ENCODE measurements around the gene TRIML1.
"Not testable (repeated sequence)": the region's sequence is repeated elsewhere in the genome, so short reads cannot be mapped to it uniquely, and the experiment has no call there.

The TRIML1 gene

GRCh38 chr4:188132232-188132631 lies 7.0 kb upstream of the TRIML1 start:
- H3K27ac Mint-ChIP-seq, result no peak overlapping the region
- H3K36me3 Mint-ChIP-seq (ENCODE audit: low read depth), result no peaks in the 10 kb centered on the region
- no peaks in the 10 kb centered on the region for H3K27me3 Mint-ChIP-seq
- no peak overlapping the region for H3K4me3 Mint-ChIP-seq
- peaks cover 3% of the 10 kb centered on the region for H3K4me1 Mint-ChIP-seq (ENCODE audit: low read depth)
- H3K9me3 Mint-ChIP-seq, result peaks cover 22% of the 10 kb centered on the region

DNA sequence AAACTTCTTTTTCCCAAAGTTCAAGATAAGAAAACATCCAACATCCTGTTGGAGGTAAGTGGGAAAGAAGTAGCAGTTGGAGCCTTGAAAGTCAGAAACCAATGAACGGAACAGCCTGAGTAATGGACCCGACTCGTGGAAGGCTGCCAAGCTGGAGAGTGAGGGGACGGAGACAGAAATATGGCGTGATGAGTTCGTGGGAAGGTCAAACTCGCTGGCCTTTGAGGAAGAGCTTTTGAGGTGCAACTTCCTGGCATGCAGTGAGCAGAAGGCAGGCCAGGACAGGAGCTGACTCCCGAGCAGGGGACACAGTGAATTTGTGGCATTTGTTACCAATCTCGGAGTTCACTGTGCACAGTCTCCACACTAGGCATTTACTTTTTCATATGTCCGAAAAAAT lies 1.0 kb upstream of the TRIML1 start:
- Mint-ChIP-seq H3K27me3 (no peaks in the 10 kb centered on the region), H3K36me3 (ENCODE audit: low read depth) (no peaks in the 10 kb centered on the region)

DNA sequence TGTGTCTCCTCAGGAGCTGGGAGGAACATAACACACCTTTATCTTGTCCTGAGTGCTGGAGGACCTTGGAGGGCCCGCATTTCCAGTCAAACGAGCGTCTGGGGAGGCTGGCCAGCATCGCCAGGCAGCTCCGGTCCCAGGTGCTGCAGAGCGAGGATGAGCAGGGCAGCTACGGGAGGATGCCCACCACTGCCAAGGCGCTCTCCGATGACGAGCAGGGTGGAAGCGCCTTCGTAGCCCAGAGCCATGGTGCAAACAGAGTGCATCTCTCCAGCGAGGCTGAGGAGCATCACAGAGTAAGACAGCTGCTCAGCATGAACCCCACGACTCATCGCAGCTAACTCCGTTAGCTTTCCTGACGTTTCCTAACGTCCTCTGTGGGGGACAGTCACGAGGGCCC lies 430 bp downstream of the TRIML1 start:
- no peaks in the 10 kb centered on the region for H3K4me1 Mint-ChIP-seq (ENCODE audit: low read depth)
- no peak overlapping the region for H3K4me3 Mint-ChIP-seq
- H3K27me3 Mint-ChIP-seq, result no peaks in the 10 kb centered on the region
- H3K36me3 Mint-ChIP-seq (ENCODE audit: low read depth), result no peaks in the 10 kb centered on the region
- H3K9me3 Mint-ChIP-seq, result peaks cover 10% of the 10 kb centered on the region
- H3K27ac Mint-ChIP-seq, result no peak overlapping the region

More for the DNA sequence above, 1.0 kb upstream of the TRIML1 start:
- peaks cover 11% of the 10 kb centered on the region for H3K9me3 Mint-ChIP-seq
- no peak overlapping the region for H3K27ac Mint-ChIP-seq
- no peaks in the 10 kb centered on the region for H3K4me1 Mint-ChIP-seq (ENCODE audit: low read depth)
- H3K4me3 Mint-ChIP-seq, result no peak overlapping the region

GRCh38 chr4:188143731-188144130 lies 4.5 kb downstream of the TRIML1 start:
- Mint-ChIP-seq H3K4me1 (ENCODE audit: low read depth) (no peaks in the 10 kb centered on the region), H3K4me3 (no peak overlapping the region), H3K9me3 (peaks cover 13% of the 10 kb centered on the region), H3K27ac (no peak overlapping the region), H3K36me3 (ENCODE audit: low read depth) (no peaks in the 10 kb centered on the region), H3K27me3 (no peaks in the 10 kb centered on the region)

DNA sequence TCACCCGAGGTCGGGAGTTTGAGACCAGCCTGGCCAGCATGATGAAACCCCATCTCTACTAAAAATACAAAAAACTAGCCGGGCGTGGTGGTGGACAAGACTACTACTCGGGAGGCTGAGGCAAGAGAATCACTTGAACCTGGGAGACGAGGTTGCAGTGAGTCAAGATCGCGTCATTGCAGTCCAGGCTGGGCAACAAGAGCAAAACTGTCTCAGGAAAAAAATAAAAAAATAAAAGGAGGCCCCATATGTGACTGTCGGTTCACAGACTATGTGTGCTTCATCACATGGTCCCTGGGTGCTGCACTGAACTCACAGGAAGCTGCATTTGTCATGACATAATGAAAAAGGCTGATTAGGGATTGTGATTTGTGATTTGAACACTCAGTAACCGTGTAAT lies 6.4 kb downstream of the TRIML1 start:
- Mint-ChIP-seq H3K9me3 (peaks cover 11% of the 10 kb centered on the region), H3K27ac (no peak overlapping the region), H3K27me3 (no peaks in the 10 kb centered on the region), H3K4me1 (ENCODE audit: low read depth) (no peaks in the 10 kb centered on the region), H3K36me3 (ENCODE audit: low read depth) (no peaks in the 10 kb centered on the region), H3K4me3 (no peak overlapping the region)

GRCh38 chr4:188146618-188147017 lies 7.4 kb downstream of the TRIML1 start:
- no peaks in the 10 kb centered on the region for H3K27me3 Mint-ChIP-seq
- H3K36me3 Mint-ChIP-seq (ENCODE audit: low read depth), result no peaks in the 10 kb centered on the region

GRCh38 chr4:188147176-188147575 lies 7.9 kb downstream of the TRIML1 start:
- Mint-ChIP-seq H3K9me3 (peaks cover 9% of the 10 kb centered on the region), H3K27ac (no peak overlapping the region), H3K36me3 (ENCODE audit: low read depth) (no peaks in the 10 kb centered on the region), H3K4me3 (no peak overlapping the region), H3K27me3 (no peaks in the 10 kb centered on the region), H3K4me1 (ENCODE audit: low read depth) (no peaks in the 10 kb centered on the region)

More at GRCh38 chr4:188146618-188147017, 7.4 kb downstream of the TRIML1 start:
- Mint-ChIP-seq H3K9me3 (peaks cover 9% of the 10 kb centered on the region), H3K4me3 (no peak overlapping the region), H3K27ac (no peak overlapping the region), H3K4me1 (ENCODE audit: low read depth) (no peaks in the 10 kb centered on the region)

GRCh38 chr4:188147776-188148175 lies 8.5 kb downstream of the TRIML1 start:
- no peaks in the 10 kb centered on the region for H3K27me3 Mint-ChIP-seq
- H3K36me3 Mint-ChIP-seq (ENCODE audit: low read depth), result no peaks in the 10 kb centered on the region
- H3K27ac Mint-ChIP-seq, result no peak overlapping the region
- H3K4me1 Mint-ChIP-seq (ENCODE audit: low read depth), result no peaks in the 10 kb centered on the region
- H3K4me3 Mint-ChIP-seq, result no peak overlapping the region
- peaks cover 9% of the 10 kb centered on the region for H3K9me3 Mint-ChIP-seq

GRCh38 chr4:188154668-188155405 lies 15.6 kb downstream of the TRIML1 start:
- Mint-ChIP-seq H3K36me3 (ENCODE audit: low read depth) (no peaks in the 10 kb centered on the region), H3K9me3 (peaks cover 4% of the 10 kb centered on the region), H3K27me3 (no peaks in the 10 kb centered on the region), H3K4me1 (ENCODE audit: low read depth) (no peaks in the 10 kb centered on the region), H3K4me3 (no peak overlapping the region), H3K27ac (no peak overlapping the region)

- Mint-ChIP-seq H3K27me3 (no peaks in the 10 kb centered on the region), H3K9me3 (peaks cover 7% of the 10 kb centered on the region), H3K27ac (no peak overlapping the region), H3K36me3 (ENCODE audit: low read depth) (no peaks in the 10 kb centered on the region), H3K4me1 (ENCODE audit: low read depth) (no peaks in the 10 kb centered on the region), H3K4me3 (no peak overlapping the region)
These were observed 19.1 kb downstream of the TRIML1 start for GRCh38 chr4:188158336-188158735.

DNA sequence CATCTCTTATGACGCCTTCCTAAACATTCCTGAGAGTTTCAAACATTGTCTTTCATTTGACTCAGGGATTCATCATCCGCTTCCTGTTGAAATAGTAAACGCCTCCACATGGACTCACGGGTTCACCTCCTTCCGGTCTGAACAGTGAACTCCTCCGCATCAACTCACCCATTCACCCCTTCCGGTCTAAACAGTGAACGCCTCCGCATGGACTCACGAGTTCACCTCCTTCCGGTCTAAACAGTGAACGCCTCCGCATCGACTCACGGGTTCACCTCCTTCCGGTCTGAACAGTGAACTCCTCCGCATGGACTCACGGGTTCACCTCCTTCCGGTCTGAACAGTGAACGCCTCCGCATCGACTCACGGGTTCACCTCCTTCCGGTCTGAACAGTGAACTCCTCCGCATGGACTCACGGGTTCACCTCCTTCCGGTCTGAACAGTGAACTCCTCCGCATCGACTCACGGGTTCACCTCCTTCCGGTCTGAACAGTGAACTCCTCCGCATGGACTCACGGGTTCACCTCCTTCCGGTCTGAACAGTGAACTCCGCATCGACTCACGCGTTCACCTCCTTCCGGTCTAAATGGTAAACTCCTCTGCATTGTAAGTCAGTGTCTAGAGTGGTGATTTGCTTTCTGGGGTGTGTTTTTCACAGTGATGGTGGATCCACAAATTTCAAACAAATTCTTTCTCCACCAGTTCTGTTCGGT lies 20.4 kb downstream of the TRIML1 start:
- not testable (repeated sequence) for H3K4me3 Mint-ChIP-seq; H3K9me3 Mint-ChIP-seq; H3K36me3 Mint-ChIP-seq (ENCODE audit: low read depth); H3K27ac Mint-ChIP-seq; H3K27me3 Mint-ChIP-seq; H3K4me1 Mint-ChIP-seq (ENCODE audit: low read depth)

GRCh38 chr4:188160406-188160805 lies 21.2 kb downstream of the TRIML1 start:
- H3K27ac Mint-ChIP-seq, result no peak overlapping the region
- peaks cover 3% of the 10 kb centered on the region for H3K9me3 Mint-ChIP-seq
- H3K4me1 Mint-ChIP-seq (ENCODE audit: low read depth), result no peaks in the 10 kb centered on the region
- no peak overlapping the region for H3K4me3 Mint-ChIP-seq
- H3K27me3 Mint-ChIP-seq, result no peaks in the 10 kb centered on the region
- H3K36me3 Mint-ChIP-seq (ENCODE audit: low read depth), result no peaks in the 10 kb centered on the region

- no peaks in the 10 kb centered on the region for H3K27me3 Mint-ChIP-seq
- peaks cover 3% of the 10 kb centered on the region for H3K9me3 Mint-ChIP-seq
- H3K4me3 Mint-ChIP-seq, result no peak overlapping the region
- H3K4me1 Mint-ChIP-seq (ENCODE audit: low read depth), result no peaks in the 10 kb centered on the region
- no peak overlapping the region for H3K27ac Mint-ChIP-seq
- H3K36me3 Mint-ChIP-seq (ENCODE audit: low read depth), result no peaks in the 10 kb centered on the region
These were observed 21.9 kb downstream of the TRIML1 start for GRCh38 chr4:188161167-188161566.

GRCh38 chr4:188162698-188163097 lies 23.5 kb downstream of the TRIML1 start:
- H3K9me3 Mint-ChIP-seq, result peaks cover 6% of the 10 kb centered on the region
- no peak overlapping the region for H3K27ac Mint-ChIP-seq
- H3K4me3 Mint-ChIP-seq, result no peak overlapping the region
- no peaks in the 10 kb centered on the region for H3K27me3 Mint-ChIP-seq
- no peaks in the 10 kb centered on the region for H3K36me3 Mint-ChIP-seq (ENCODE audit: low read depth)
- no peaks in the 10 kb centered on the region for H3K4me1 Mint-ChIP-seq (ENCODE audit: low read depth)

- Mint-ChIP-seq H3K4me1 (ENCODE audit: low read depth) (no peaks in the 10 kb centered on the region), H3K27ac (no peak overlapping the region), H3K4me3 (no peak overlapping the region), H3K27me3 (no peaks in the 10 kb centered on the region), H3K9me3 (peaks cover 11% of the 10 kb centered on the region), H3K36me3 (ENCODE audit: low read depth) (no peaks in the 10 kb centered on the region)
These were observed 29.6 kb downstream of the TRIML1 start for GRCh38 chr4:188168726-188169373.

Data from stimulated activated naive CD8-positive, alpha-beta T cell treated with anti-CD3 and anti-CD28 coated beads, Interleukin-15, Interleukin-2, amounts not matched to agents 100 ng/mL and 50 ng/mL, for 24 hours (primary cell).